Brain microvascular endothelial cell (primary cell): ENCODE data around the gene ATG4B.

Experiments
- DNase-seq: peaks from one replicate; pipeline ENCODE4 v3.0.0-alpha.2; 2020
- H3K27ac ChIP-seq: fragments of 250-450 bp; sonication (Bioruptor Pico); 2 replicates; pipeline ENCODE4 v1.5.1; 2020; ENCODE audit warnings: mild to moderate bottlenecking, moderate library complexity
- H3K27me3 ChIP-seq: fragments of 250-450 bp; sonication (Bioruptor Pico); replicated peaks from 2 replicates; pipeline ENCODE4 v1.5.1; 2020; ENCODE audit warnings: mild to moderate bottlenecking
- H3K36me3 ChIP-seq: fragments of 250-450 bp; sonication (Bioruptor Pico); replicated peaks from 2 replicates; pipeline ENCODE4 v1.5.1; 2020; ENCODE audit warnings: mild to moderate bottlenecking
- H3K4me3 ChIP-seq: 2 replicates; pipeline ENCODE4 v1.5.1; 2011; ENCODE audit warnings: low read depth, mild to moderate bottlenecking, control low read depth, low read length, moderate library complexity
- in situ Hi-C: cut with HindIII; loops from 2 replicates; pipeline ENCODE4 v1.10.0; 2017; ENCODE audit warnings: low sequenced_read_pairs, low pct_ligation_motif_present
- TF ChIP-seq, protein P1 (sequence below): IDR thresholded peaks from 2 replicates; pipeline ENCODE4 v1.5.1; 2011; ENCODE audit warnings: low read depth, mild to moderate bottlenecking, moderate library complexity, low read length, control low read depth, inconsistent platforms; ENCODE audit errors: missing control alignments

Gene ATG4B

DNA sequence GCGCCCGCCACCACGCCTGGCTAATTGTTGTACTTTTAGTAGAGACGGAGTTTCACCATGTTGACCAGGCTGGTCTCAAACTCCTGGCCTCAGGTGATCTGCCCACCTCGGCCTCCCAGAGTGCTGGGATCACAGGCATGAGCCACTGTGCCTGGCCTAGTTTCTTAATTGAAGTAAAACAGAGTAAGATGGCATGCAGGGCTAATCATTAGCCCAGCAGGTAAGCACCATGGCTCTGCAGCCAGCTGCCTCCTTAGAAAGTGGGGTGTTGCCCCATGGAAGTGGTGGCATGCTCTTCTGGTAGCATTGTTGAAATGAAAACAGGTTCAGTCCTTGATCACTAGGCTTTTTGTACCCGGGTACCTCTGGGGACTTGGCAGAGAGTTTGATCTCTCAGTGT lies 12.4 kb downstream of the ATG4B start:
- H3K36me3 ChIP-seq = peaks cover 29% of the 10 kb centered on the region

DNA sequence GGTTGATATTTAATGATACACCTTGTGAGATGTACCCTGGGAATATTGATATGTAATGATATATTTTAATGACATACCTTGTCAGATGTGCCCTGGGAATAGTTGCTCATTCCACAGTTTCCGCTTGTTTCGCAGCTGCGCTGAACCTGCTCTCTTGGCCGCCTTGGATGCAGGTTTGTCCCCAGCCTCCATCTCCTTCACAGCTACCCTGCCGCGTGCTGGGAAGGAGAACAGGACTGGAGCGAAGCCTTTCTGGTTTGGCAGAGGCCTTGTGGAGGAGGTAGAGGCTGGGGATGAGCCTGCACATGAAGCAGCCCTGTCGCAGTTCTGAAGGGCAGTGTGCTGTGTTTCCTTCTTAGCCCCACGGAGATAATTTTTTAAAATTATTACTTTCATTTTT lies 14.6 kb downstream of the ATG4B start:
- in situ Hi-C loops = no loop called here
- Histone ChIP-seq H3K36me3 (peaks cover 41% of the 10 kb centered on the region), H3K4me3 (no peak overlapping the region), H3K27me3 (no peaks in the 10 kb centered on the region), H3K27ac (no peak overlapping the region)
- TF ChIP-seq, protein P1, sequence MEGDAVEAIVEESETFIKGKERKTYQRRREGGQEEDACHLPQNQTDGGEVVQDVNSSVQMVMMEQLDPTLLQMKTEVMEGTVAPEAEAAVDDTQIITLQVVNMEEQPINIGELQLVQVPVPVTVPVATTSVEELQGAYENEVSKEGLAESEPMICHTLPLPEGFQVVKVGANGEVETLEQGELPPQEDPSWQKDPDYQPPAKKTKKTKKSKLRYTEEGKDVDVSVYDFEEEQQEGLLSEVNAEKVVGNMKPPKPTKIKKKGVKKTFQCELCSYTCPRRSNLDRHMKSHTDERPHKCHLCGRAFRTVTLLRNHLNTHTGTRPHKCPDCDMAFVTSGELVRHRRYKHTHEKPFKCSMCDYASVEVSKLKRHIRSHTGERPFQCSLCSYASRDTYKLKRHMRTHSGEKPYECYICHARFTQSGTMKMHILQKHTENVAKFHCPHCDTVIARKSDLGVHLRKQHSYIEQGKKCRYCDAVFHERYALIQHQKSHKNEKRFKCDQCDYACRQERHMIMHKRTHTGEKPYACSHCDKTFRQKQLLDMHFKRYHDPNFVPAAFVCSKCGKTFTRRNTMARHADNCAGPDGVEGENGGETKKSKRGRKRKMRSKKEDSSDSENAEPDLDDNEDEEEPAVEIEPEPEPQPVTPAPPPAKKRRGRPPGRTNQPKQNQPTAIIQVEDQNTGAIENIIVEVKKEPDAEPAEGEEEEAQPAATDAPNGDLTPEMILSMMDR = no peak
- DNase-seq = no peak

More for the DNA sequence above, 12.4 kb downstream of the ATG4B start:
- TF ChIP-seq, protein P1 = no peak
- Histone ChIP-seq H3K27ac (no peak overlapping the region), H3K4me3 (no peak overlapping the region), H3K27me3 (no peaks in the 10 kb centered on the region)
- DNase-seq = no peak
- in situ Hi-C loops = no loop called here

DNA sequence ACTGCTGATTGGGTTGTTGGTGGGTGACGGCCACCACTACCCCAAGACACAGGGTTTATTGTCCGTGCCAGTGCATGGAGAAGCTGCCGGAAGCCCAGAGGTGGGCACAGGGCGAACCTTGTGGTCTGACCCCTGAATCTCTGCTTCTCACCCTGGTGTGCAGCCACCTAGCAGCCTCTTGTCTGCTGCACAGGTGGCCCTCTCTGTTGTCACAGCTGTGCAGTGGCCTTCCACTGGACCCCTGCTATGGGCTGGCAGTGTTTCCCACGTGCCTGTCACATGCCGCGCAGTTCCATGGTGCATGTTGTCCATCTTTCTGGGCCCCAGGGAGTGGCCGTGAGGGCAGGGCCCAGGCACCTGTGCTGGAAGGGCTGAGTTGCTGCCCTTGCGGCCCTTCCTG lies 15.2 kb downstream of the ATG4B start:
- DNase-seq = no peak
- Histone ChIP-seq H3K27ac (no peak overlapping the region), H3K27me3 (no peaks in the 10 kb centered on the region), H3K36me3 (peaks cover 41% of the 10 kb centered on the region), H3K4me3 (no peak overlapping the region)
- TF ChIP-seq, protein P1 = no peak
- in situ Hi-C loops = no loop called here

DNA sequence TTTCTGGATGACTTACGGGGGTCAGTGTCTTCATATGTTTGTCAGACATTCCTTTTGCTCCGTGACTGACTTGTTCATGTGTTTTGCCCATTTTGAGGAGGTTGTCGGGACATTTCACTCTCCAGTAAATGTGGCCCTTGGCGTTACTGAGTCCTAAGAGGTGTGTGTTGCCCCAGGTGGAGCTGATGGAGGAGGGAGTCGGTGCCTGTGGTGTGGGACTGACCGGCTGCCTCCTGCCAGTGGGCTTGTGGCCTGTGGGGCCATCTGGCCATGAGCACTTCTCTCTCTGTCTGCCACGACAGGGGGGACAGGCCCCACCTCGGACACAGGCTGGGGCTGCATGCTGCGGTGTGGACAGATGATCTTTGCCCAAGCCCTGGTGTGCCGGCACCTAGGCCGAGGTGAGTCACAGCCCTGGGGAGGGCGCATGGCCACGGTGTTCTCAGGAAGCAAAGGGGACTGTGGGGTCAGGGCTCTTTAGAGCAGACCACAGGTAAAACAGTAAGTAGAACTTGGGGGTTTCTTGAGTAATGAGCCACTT lies 15.8 kb downstream of the ATG4B start:
- TF ChIP-seq, protein P1 = no peak
- in situ Hi-C loops = no loop called here
- Histone ChIP-seq H3K27ac (no peak overlapping the region), H3K36me3 (peaks cover 41% of the 10 kb centered on the region), H3K4me3 (no peak overlapping the region), H3K27me3 (no peaks in the 10 kb centered on the region)
- no peak for DNase-seq

DNA sequence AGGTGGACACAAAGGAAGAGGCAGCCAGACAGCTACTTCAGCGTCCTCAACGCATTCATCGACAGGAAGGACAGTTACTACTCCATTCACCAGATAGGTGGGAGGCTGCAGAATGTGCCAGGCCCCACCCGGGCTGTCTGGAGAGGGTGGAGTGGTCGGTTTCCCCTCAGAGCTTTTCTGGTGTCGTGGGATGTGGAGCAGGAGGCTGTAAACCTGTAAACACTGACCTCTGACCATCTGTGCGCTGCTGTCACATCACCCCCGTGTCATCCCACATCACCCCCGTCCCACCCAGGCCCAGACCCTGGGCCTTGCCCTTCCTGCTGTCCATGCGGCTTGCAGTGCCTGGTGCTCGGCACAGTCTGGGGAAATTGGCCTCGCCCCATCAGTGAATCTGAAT lies 17.1 kb downstream of the ATG4B start:
- in situ Hi-C loops = no loop called here
- H3K36me3 ChIP-seq = peaks cover 51% of the 10 kb centered on the region

More for the DNA sequence above, 17.1 kb downstream of the ATG4B start:
- TF ChIP-seq, protein P1 = no peak
- no peak overlapping the region for H3K4me3 ChIP-seq
- no peak overlapping the region for H3K27ac ChIP-seq
- no peaks in the 10 kb centered on the region for H3K27me3 ChIP-seq
- no peak for DNase-seq
